ENCODE results near the gene IGFLR1.
A peak's percentile ranks its signal among the peaks of the same experiment; 100 is the strongest.

Gene IGFLR1

GRCh38 chr19:35722461-35722860, 19.8 kb downstream of the IGFLR1 start:
- CTCF ChIA-PET, result no interaction called here
- no peak for TF ChIP-seq CTCF (IDR thresholded peaks at IDR 0.05; ENCODE audit: control extremely low read depth, extremely low read depth, low read depth, missing control alignments)
- POLR2A ChIA-PET, result interaction anchor here (1.8 kb wide), 1 partner anchor 18 kb away, joined by 7 read pairs; no protein-coding TSS in a partner anchor
- DNase-seq (ENCODE audit: extremely low spot score), result no peak

GRCh38 chr19:35721374-35721773, 20.9 kb downstream of the IGFLR1 start:
- ChIA-PET POLR2A (interaction anchor here (0.8 to 1.9 kb wide), 2 partner anchors 13 to 19 kb away, joined by 3 to 7 read pairs; no protein-coding TSS in a partner anchor), CTCF (interaction anchor here (1.1 to 1.3 kb wide), 2 partner anchors 19 to 23 kb away, joined by 3 to 5 read pairs; partner anchors contain the start of gene U2AF1L4)
- TF ChIP-seq CTCF (IDR thresholded peaks at IDR 0.05; ENCODE audit: control extremely low read depth, extremely low read depth, low read depth, missing control alignments), result no peak
- DNase-seq (ENCODE audit: extremely low spot score), result no peak

- ChIA-PET POLR2A (interaction anchor here (0.9 to 1.9 kb wide), 3 partner anchors 11 to 20 kb away, joined by 3 to 7 read pairs (median 3); no protein-coding TSS in a partner anchor), CTCF (no interaction called here)
- DNase-seq (ENCODE audit: extremely low spot score), result no peak
- no peak for TF ChIP-seq CTCF (IDR thresholded peaks at IDR 0.05; ENCODE audit: control extremely low read depth, extremely low read depth, low read depth, missing control alignments)
Measured at GRCh38 chr19:35720648-35721047, 21.6 kb downstream of the IGFLR1 start.

GRCh38 chr19:35720163-35720524, 22.1 kb downstream of the IGFLR1 start:
- ChIA-PET POLR2A (interaction anchor here (0.9 to 1.9 kb wide), 3 partner anchors 12 to 21 kb away, joined by 3 to 7 read pairs (median 3); no protein-coding TSS in a partner anchor), CTCF (no interaction called here)

GRCh38 chr19:35719402-35720162, 22.7 kb downstream of the IGFLR1 start:
- ChIA-PET POLR2A (interaction anchor here (0.6 to 1.9 kb wide), 6 partner anchors 13 to 317 kb away, joined by 3 to 7 read pairs (median 4); partner anchors contain the start of genes IGFLR1 and LIN37), CTCF (interaction anchor here (0.8 to 1.6 kb wide), 5 partner anchors 11 to 27 kb away, joined by 3 to 4 read pairs (median 3); no protein-coding TSS in a partner anchor)
- TF ChIP-seq CTCF (IDR thresholded peaks at IDR 0.05; ENCODE audit: control extremely low read depth, extremely low read depth, low read depth, missing control alignments), result no peak
- DNase-seq (ENCODE audit: extremely low spot score), result no peak

More at GRCh38 chr19:35720163-35720524, 22.1 kb downstream of the IGFLR1 start:
- DNase-seq (ENCODE audit: extremely low spot score), result no peak
- no peak for TF ChIP-seq CTCF (IDR thresholded peaks at IDR 0.05; ENCODE audit: control extremely low read depth, extremely low read depth, low read depth, missing control alignments)

GRCh38 chr19:35718345-35719041, 23.8 kb downstream of the IGFLR1 start:
- ChIA-PET CTCF (interaction anchor here (0.8 to 1.6 kb wide), 6 partner anchors 12 to 26 kb away, joined by 3 to 4 read pairs (median 3); no protein-coding TSS in a partner anchor), POLR2A (interaction anchor here (0.5 to 1.5 kb wide), 4 partner anchors 24 to 30 kb away, joined by 3 to 10 read pairs (median 4); partner anchors contain the start of genes IGFLR1 and LIN37)
- peak; percentile 57 for DNase-seq (ENCODE audit: extremely low spot score)
- TF ChIP-seq CTCF (IDR thresholded peaks at IDR 0.05; ENCODE audit: control extremely low read depth, extremely low read depth, low read depth, missing control alignments), result no peak
